HPDE6-E6E7 (cell line): ENCODE results near the gene ZNF782.
"Not testable (repeated sequence)": the region's sequence is repeated elsewhere in the genome, so short reads cannot be mapped to it uniquely, and the experiment has no call there.

ENCODE experiments used
- DNase-seq: peaks from one replicate; pipeline ENCODE4 v3.0.0; 2011; ENCODE audit warnings: missing footprints; ENCODE audit errors: extremely low spot score

ZNF782 gene

GRCh38 chr9:96853781-96854650 lies at the start of gene ZNF782:
ZNF782 (minus strand) TSS chr9:96854514; CDS start chr9:96851961, 2,553 bp downstream.
- peak; percentile 86 for DNase-seq

GRCh38 chr9:96900010-96900409 lies 45.7 kb upstream of the ZNF782 start:
- DNase-seq: not testable (repeated sequence)

DNA sequence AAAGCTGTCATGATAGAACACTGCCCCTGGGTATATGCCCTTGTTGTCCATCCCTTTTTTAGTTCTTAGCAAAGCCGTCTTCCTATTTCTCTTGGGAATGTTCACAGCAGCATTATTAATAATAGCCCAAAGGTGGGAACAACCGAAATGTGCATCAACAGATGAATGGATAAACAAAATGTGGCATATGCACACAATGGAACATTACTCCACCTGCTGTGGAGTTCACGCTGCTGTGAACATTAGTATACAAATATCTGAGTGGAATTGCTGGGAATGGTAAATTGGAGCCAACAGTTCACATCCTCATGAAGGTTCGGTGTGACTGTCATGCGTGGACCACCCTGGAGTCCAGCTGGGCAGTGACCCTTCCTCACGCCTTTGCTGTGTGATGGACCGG lies 37.8 kb upstream of the ZNF782 start:
- no peak for DNase-seq

GRCh38 chr9:96888591-96888990 lies 34.3 kb upstream of the ZNF782 start:
- DNase-seq: no peak

DNA sequence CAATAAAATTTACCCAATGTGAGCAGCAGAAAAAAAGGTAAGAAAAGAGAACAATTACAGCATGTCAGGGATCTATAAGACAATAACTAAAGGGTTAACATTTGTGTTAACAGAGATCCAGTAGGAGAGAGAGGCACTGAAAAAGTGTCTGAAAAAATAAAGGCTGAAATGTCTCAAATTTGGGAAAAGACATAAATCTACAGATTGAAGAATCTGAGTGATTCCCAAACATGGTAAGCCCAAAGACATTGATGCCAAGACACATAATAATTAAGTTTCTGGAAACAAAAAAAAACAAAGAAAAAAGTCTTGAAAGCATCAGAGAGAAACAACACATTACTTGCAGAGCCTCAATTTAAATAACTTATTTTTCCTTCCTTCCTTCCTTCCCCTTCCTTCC lies 31.1 kb upstream of the ZNF782 start:
- DNase-seq: no peak

GRCh38 chr9:96884443-96884842 lies 30.1 kb upstream of the ZNF782 start:
- peak; percentile 96 for DNase-seq

- no peak for DNase-seq
These were observed 29.6 kb upstream of the ZNF782 start for GRCh38 chr9:96883922-96884321.

DNA sequence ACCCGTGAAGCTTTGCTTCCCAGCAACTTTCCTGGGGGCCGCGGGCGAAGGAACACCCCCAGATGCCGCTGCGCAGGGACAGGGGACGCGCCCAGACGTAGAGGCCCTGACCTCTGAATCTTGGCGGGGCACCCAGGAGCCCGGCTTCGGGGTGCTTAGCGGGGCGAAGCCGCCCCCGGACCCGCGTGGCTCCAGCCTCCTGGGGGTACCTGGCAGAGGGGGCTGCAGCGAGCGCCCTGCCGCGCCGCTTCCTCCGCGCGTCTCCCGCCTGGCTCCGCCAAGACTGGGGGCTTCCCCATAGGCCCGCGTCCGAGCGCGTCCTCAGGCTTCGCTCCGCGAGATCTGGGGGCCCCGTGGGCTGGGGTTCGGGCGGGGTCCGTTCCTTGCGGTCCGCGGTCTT lies 23.0 kb upstream of the ZNF782 start:
- DNase-seq: no peak

GRCh38 chr9:96875461-96876142 lies 21.3 kb upstream of the ZNF782 start:
- DNase-seq: peak; percentile 72

DNA sequence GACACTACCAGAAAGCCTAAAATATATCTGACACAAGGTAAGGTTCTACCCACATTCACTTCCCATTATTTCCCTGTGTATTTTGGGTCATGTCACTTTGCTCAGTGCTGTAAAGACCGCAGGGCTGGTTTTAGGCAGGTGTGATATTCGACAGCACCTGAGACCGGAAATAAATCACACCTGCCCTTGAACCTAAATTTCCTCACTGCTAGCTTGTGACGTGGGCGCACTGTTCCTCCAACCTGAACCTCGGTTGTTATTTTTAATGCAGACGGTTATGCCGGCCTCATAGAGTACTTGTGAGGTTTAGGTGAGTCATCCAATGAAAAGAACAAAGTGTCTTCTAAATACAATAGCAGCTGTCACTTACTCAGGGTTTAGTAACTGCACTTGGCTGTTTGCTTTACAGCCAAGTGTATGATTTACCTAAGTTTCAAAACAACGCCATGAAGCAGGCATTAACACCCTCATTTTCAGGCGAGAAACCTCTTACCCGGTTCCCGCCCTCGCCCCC lies 20.7 kb upstream of the ZNF782 start:
- DNase-seq: peak; percentile 78

- DNase-seq: no peak
These were observed 20.0 kb upstream of the ZNF782 start for GRCh38 chr9:96874201-96874785.

GRCh38 chr9:96871176-96871575 lies 16.9 kb upstream of the ZNF782 start:
- no peak for DNase-seq

DNA sequence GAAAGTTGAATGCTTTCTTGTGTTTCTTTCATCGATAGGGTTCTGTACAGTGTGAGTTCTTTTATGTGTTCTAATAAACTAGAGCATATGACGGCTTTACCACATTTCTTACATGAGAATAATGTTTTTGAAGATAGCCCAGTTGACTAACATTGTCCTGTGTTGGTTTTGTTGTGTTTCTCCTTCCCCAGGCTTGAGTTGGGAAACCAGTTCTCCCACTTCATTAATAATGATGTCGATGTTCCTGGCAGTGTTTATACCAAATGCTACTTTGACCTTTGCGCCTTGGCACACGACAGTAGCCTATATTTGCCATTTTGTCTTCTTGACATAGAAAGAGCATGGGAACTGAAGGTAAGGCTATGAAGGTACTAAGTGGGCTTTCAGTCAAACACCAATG lies 14.4 kb upstream of the ZNF782 start:
- DNase-seq: no peak

- no peak for DNase-seq
These were observed 12.9 kb upstream of the ZNF782 start for GRCh38 chr9:96867079-96867804.

GRCh38 chr9:96865240-96865639 lies 10.9 kb upstream of the ZNF782 start:
- DNase-seq: not testable (repeated sequence)

- peak; percentile 77 for DNase-seq
These were observed 5.3 kb upstream of the ZNF782 start for GRCh38 chr9:96859461-96860198.

DNA sequence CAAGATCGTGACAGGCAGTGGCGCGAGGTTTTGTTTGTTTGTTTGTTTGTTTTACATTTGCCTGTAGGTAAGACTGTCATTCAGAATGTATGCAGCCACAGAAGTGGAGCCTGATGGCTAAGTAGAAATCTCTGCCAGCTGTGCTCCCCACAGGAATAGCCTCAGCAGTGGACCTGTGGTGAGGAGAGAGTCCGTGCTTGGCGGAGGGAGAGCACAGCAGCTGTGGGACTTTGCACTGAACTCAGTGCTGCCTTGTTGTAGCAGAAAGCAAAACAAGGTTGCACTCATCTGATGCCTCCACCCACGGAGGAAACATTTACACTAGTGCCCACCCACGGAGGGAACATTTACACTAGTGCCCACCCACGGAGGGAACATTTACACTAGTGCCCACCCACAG lies 4.4 kb upstream of the ZNF782 start:
- no peak for DNase-seq

GRCh38 chr9:96858018-96858573 lies 3.8 kb upstream of the ZNF782 start:
- peak; percentile 45 for DNase-seq

DNA sequence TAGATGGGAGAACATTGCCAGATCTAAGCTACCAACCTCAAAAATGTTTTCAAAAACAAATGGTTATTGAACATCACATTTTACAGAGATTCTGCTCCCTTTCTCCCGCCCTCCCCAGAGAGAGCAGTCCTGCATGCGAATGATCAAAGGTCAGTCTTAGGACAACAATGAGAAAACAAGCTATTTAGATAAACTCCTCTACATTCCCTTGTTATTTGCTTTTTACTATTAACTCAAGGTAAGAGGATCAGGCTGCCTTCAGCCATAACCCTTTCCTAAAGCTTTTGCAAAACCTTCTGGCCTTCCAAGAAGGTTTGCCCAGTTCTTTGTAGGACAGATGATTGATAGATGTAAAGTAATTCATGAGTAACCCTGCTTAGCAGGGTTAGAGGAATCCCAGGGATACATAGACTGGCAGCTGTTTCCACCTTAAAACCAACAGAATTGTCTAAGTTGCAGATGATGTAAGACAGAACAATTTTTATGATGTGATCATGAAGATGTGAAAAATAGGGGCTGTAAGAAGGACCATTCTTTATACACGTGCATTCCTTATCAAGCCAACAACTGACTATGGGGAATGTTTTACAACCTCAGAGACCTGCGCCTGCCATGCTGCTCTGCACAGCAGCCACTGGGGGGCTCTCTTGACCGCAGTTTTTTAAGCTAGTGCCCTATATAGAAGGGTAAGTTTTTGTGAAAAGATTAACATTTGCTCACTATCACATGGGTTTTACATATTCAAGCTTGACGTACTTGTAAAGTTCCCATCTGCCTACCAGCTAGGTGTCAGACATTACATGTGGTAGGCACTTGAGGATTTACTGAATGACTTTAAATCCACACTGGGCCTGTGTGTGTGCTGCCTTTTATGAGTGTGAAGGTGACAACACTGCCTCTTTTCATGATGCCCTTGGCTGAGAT lies 2.3 kb upstream of the ZNF782 start:
- DNase-seq: no peak
